Measurements from ENCODE around the gene ADRM1.

DNA sequence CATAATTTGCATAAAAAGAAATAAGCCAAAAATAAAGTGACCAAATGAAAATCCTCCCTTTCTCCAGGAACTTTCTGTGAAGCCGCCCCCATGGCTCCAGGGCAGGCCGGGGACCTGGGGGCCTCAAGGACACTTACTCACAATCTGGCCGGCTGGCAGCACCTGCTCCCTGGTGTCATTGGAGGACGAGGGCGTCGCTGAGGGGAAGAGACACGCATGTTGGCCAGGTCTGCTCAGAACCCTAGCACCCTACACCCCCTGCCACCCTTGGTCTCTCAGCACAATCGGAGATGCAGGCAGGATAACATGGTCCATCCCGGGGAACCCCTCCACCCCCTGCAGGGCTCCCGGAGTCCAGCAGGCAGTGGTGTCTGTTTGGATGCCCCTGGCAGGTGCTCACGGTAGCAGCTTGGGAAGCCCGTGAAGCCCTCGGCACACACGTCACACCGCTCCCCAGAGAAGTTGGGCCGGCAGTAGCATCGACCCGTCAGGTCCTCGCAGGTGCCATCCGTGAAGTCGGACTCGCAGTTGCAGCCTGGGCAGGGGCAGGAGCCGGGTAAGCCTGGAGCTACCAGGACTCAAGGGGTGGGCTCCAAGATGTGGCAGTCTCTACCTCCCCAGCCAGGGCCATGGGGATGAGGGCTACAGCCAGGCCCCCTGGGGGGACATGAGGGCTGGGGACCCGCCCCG is 43.0 kb downstream of the ADRM1 start:
- TF ChIP-seq, protein P1, sequence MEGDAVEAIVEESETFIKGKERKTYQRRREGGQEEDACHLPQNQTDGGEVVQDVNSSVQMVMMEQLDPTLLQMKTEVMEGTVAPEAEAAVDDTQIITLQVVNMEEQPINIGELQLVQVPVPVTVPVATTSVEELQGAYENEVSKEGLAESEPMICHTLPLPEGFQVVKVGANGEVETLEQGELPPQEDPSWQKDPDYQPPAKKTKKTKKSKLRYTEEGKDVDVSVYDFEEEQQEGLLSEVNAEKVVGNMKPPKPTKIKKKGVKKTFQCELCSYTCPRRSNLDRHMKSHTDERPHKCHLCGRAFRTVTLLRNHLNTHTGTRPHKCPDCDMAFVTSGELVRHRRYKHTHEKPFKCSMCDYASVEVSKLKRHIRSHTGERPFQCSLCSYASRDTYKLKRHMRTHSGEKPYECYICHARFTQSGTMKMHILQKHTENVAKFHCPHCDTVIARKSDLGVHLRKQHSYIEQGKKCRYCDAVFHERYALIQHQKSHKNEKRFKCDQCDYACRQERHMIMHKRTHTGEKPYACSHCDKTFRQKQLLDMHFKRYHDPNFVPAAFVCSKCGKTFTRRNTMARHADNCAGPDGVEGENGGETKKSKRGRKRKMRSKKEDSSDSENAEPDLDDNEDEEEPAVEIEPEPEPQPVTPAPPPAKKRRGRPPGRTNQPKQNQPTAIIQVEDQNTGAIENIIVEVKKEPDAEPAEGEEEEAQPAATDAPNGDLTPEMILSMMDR (IDR thresholded peaks at IDR 0.05), result no peak
- no peak for TF ChIP-seq POLR2A (IDR thresholded peaks at IDR 0.05)
